GM12878 (cell line): ENCODE results near the gene ZBTB39. TPM values are rescaled to one million over a fixed set of nuclear protein-coding genes. Genes with fewer than 3 reads are reported as not detected.

Source experiments
- ATAC-seq: fragments of 200-7000 bp; cut with Tn5 transposase; 3 replicates; pipeline ENCODE4 v1.9.1; 2020; ENCODE audit warnings: mild to moderate bottlenecking, moderate library complexity
- BruUV-seq: library from RNA; stranded (reverse); fragments of 400-500 nt; replicated peaks from 2 replicates; lab custom pipeline; 2021; lab: Mats Ljungman, UMichigan
- CTCF ChIA-PET: fragments of 300-600 bp; sonication (Branson Sonifier 250); formaldehyde crosslinking; extraction: SDS; loops from one replicate; lab custom pipeline; 2021; ENCODE audit warnings: inconsistent platforms; lab: Yijun Ruan, JAX
- POLR2A ChIA-PET: fragments of 350-600 bp; formaldehyde crosslinking; extraction: SDS; loops from one replicate; lab custom pipeline; 2021; ENCODE audit warnings: inconsistent platforms; lab: Charles Lee
- RAD21 ChIA-PET: fragments of 300-600 bp; sonication (Branson Sonifier 250); formaldehyde crosslinking; loops from one replicate; lab custom pipeline; 2023; ENCODE audit warnings: antibody characterized with exemption; ENCODE audit not compliant: unreplicated experiment; lab: Charles Lee
- SMC1A ChIA-PET: fragments of 300-600 bp; sonication (Branson Sonifier 250); formaldehyde crosslinking; loops from one replicate; lab custom pipeline; 2023; ENCODE audit not compliant: unreplicated experiment, uncharacterized antibody; lab: Charles Lee
- DNase-seq: peaks from one replicate; pipeline ENCODE4 v3.0.0-alpha.2; 2011; ENCODE audit warnings: low read depth, low spot score
- FAIRE-seq: peaks from 3 replicates; lab custom pipeline; 2011; peaks lifted over from hg19 to GRCh38; lab: Jason Lieb, UNC
- H2AFZ ChIP-seq: 2 replicates; pipeline ENCODE4 v1.6.0; 2011; ENCODE audit warnings: low read depth, low read length, control low read depth; ENCODE audit not compliant: control insufficient read depth
- H3K27ac ChIP-seq: 2 replicates; pipeline ENCODE4 v1.5.1; 2011; ENCODE audit warnings: control low read depth; ENCODE audit not compliant: control insufficient read depth, insufficient read depth
- H3K27me3 ChIP-seq, 2 experiments: replicated peaks in 1 of 2; 2 replicates each; pipeline versions ENCODE4 v1.6.0 to v1.6.1; 2011; ENCODE audit warnings: low read length in 1 of 2; ENCODE audit not compliant: control insufficient read depth in 2 of 2, insufficient read depth in 2 of 2
- H3K36me3 ChIP-seq, 2 experiments: 2 replicates each; pipeline ENCODE4 v1.5.1; 2011; ENCODE audit warnings: low read length in 1 of 2; ENCODE audit not compliant: control insufficient read depth in 2 of 2, insufficient read depth in 2 of 2
- H3K4me1 ChIP-seq: 2 replicates; pipeline ENCODE4 v1.6.1; 2011; ENCODE audit warnings: mild to moderate bottlenecking, low read length, moderate library complexity, mixed read lengths; ENCODE audit not compliant: control insufficient read depth, insufficient read depth
- H3K4me2 ChIP-seq: 2 replicates; pipeline ENCODE4 v1.6.0; 2011; ENCODE audit warnings: control low read depth; ENCODE audit not compliant: control insufficient read depth, insufficient read depth
- H3K4me3 ChIP-seq: fragments of 200-600 bp; sonication (generic); 2 replicates; pipeline ENCODE4 v1.5.1; 2016
- H3K79me2 ChIP-seq: 2 replicates; pipeline ENCODE4 v1.6.0; 2011; ENCODE audit warnings: low read length; ENCODE audit not compliant: control insufficient read depth, insufficient read depth
- H3K9ac ChIP-seq: 2 replicates; pipeline ENCODE4 v1.8.0; 2011; ENCODE audit warnings: low read length, control low read depth, mixed read lengths; ENCODE audit not compliant: control insufficient read depth, insufficient read depth
- H3K9me3 ChIP-seq: replicated peaks from 3 replicates; pipeline ENCODE4 v1.5.1; 2011; ENCODE audit warnings: mild to moderate bottlenecking, low read length; ENCODE audit not compliant: control insufficient read depth, insufficient read depth
- H4K20me1 ChIP-seq: 2 replicates; pipeline ENCODE4 v1.6.0; 2011; ENCODE audit not compliant: control insufficient read depth, insufficient read depth
- BRCA1 ChIP-seq: IDR thresholded peaks from 2 replicates; pipeline ENCODE4 v1.6.1; 2011; ENCODE audit warnings: low read depth, low read length, improper control_type of control experiment
- HDAC6 ChIP-seq: fragments of 200-600 bp; sonication (generic); IDR thresholded peaks from one replicate; pipeline ENCODE4 v1.8.0; 2017; ENCODE audit warnings: antibody characterized with exemption; ENCODE audit not compliant: unreplicated experiment
- IRF5 ChIP-seq: fragments of 450-650 bp; IDR thresholded peaks from 2 replicates; pipeline ENCODE4 v1.6.1; 2017; ENCODE audit warnings: borderline replicate concordance
- JUND ChIP-seq: IDR thresholded peaks from 2 replicates; pipeline ENCODE4 v1.6.1; 2012; ENCODE audit warnings: low read depth, mild to moderate bottlenecking, low read length, improper control_type of control experiment, moderate library complexity
- RUNX3 ChIP-seq: IDR thresholded peaks from 2 replicates; pipeline ENCODE4 v1.6.1; 2012; ENCODE audit warnings: low read length, inconsistent platforms
- ZBED1 ChIP-seq: IDR thresholded peaks from 2 replicates; pipeline ENCODE4 v1.6.1; 2016; ENCODE audit warnings: borderline replicate concordance
- WGBS: methylation state at CpG from one replicate; pipeline ENCODE4 v1.1.6; 2016; ENCODE audit warnings: low lambda C conversion rate; ENCODE audit not compliant: insufficient replicate concordance, insufficient coverage; ENCODE audit errors: missing lambda C conversion rate; 5-methylcytosine and 5-hydroxymethylcytosine counted together
- in situ Hi-C: fragments of 300-500 bp; cut with MboI; formaldehyde crosslinking; loops from 9 replicates; pipeline ENCODE4 v1.14.3; 2018; ENCODE audit warnings: mixed read lengths
- intact Hi-C: fragments of 100-400 bp; cut with micrococcal nuclease; formaldehyde crosslinking; loops from one replicate; pipeline ENCODE4 v1.14.2; 2022; ENCODE audit not compliant: unreplicated experiment
- polyA plus RNA-seq, 11 experiments: library from polyadenylated mRNA; depleted of rRNA in 4 of 11; unstranded in 6 of 11; stranded (reverse) in 5 of 11; fragments of >200 nt; fragmentation: Nextera tagmentation in 4 of 11; fragmentation: Illumina TruSeq in 1 of 11; extraction: Ambion mirVana in 4 of 11; extraction: Trizol in 1 of 11; gene quantifications; 1 replicate in 1 of 11; 2 replicates in 10 of 11; pipeline versions ENCODE4 v1.2.1 to v1.2.3, GENCODE V29; 2011 to 2016; ENCODE audit warnings: inconsistent platforms in 2 of 11, missing spikeins in 2 of 11, low read depth in 1 of 11
- total RNA-seq, 4 experiments: library from RNA; depleted of rRNA in 3 of 4; stranded (reverse); fragments of >200 nt in 3 of 4; fragmentation: Illumina TruSeq in 1 of 4; extraction: Trizol in 1 of 4; gene quantifications; 2 replicates each; pipeline versions ENCODE4 v1.2.1 to v1.2.3, GENCODE V29; 2013 to 2021
- TF ChIP-seq, protein P1 (sequence below): fragments of 450-650 bp; IDR thresholded peaks from 2 replicates; pipeline ENCODE4 v1.6.1; 2017; ENCODE audit warnings: mild to moderate bottlenecking

ZBTB39 gene
- total and polyA plus RNA-seq, 10 of the 15 experiments (the other 5 are each of a cell fraction or from before 2014, with no cell fraction given): 0.88 to 6.8 (median 4.4) TPM

GRCh38 chr12:57048423-57049118, 42.2 kb upstream of the ZBTB39 start:
- Histone ChIP-seq H3K36me3 (no peaks in the 10 kb centered on the region), H2AFZ (no peak overlapping the region), H3K27ac (no peak overlapping the region), H3K9ac (no peak overlapping the region), H3K27me3 (no peaks in the 10 kb centered on the region; a peak in 1 of 4 replicates), H4K20me1 (no peaks in the 10 kb centered on the region), H3K4me1 (peaks cover 15% of the 10 kb centered on the region), H3K9me3 (no peaks in the 10 kb centered on the region; the same call in 2 of the 3 replicates), H3K79me2 (no peaks in the 10 kb centered on the region), H3K4me3 (no peak overlapping the region), H3K4me2 (no peak overlapping the region)
- ChIA-PET CTCF (interaction anchor here (1.0 to 2.5 kb wide), 6 partner anchors 10 to 64 kb away, joined by 3 to 9 read pairs (median 4); no protein-coding TSS in a partner anchor), POLR2A (interaction anchor here (0.6 kb wide), 1 partner anchor 32 kb away, joined by 3 read pairs; no protein-coding TSS in a partner anchor), SMC1A (interaction anchor here (0.5 to 2.1 kb wide), 4 partner anchors 13 to 706 kb away, joined by 3 to 5 read pairs (median 3); no protein-coding TSS in a partner anchor), RAD21 (no interaction called here)
- intact Hi-C loops (no loop called here), in situ Hi-C loops (no loop called here)
- 100% methylated on average over 1 of the region's 1 CpG for WGBS
- BruUV-seq: no TSS peak
- DNase-seq (no peak), FAIRE-seq (no peak), ATAC-seq (no peak)
- TF ChIP-seq, protein P1, sequence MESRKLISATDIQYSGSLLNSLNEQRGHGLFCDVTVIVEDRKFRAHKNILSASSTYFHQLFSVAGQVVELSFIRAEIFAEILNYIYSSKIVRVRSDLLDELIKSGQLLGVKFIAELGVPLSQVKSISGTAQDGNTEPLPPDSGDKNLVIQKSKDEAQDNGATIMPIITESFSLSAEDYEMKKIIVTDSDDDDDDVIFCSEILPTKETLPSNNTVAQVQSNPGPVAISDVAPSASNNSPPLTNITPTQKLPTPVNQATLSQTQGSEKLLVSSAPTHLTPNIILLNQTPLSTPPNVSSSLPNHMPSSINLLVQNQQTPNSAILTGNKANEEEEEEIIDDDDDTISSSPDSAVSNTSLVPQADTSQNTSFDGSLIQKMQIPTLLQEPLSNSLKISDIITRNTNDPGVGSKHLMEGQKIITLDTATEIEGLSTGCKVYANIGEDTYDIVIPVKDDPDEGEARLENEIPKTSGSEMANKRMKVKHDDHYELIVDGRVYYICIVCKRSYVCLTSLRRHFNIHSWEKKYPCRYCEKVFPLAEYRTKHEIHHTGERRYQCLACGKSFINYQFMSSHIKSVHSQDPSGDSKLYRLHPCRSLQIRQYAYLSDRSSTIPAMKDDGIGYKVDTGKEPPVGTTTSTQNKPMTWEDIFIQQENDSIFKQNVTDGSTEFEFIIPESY: no peak
- TF ChIP-seq BRCA1: no peak
- no peak for TF ChIP-seq RUNX3
- TF ChIP-seq JUND: no peak
- TF ChIP-seq IRF5: no peak
- TF ChIP-seq ZBED1: no peak
- no peak for TF ChIP-seq HDAC6
